Neural cell (in vitro differentiated cells): ENCODE measurements around the gene STK32B.

Source experiments
- MXI1 ChIP-seq: fragments of 450-650 bp; conservative IDR thresholded peaks from 2 replicates; pipeline ENCODE4 v1.6.1; 2014; ENCODE audit warnings: antibody characterized with exemption, mild to moderate bottlenecking; ENCODE audit not compliant: poor library complexity, severe bottlenecking
- REST ChIP-seq: IDR thresholded peaks from 2 replicates; pipeline ENCODE4 v1.6.1; 2012; ENCODE audit warnings: borderline replicate concordance
- TF ChIP-seq, protein P1 (sequence below): fragments of 450-650 bp; IDR thresholded peaks from 2 replicates; pipeline ENCODE4 v1.5.1; 2014; ENCODE audit warnings: antibody characterized with exemption, mild to moderate bottlenecking, moderate library complexity; ENCODE audit not compliant: poor library complexity, severe bottlenecking

GRCh38 chr4:5139141-5139540 lies 87.9 kb downstream of the STK32B start:
- TF ChIP-seq, protein P1, sequence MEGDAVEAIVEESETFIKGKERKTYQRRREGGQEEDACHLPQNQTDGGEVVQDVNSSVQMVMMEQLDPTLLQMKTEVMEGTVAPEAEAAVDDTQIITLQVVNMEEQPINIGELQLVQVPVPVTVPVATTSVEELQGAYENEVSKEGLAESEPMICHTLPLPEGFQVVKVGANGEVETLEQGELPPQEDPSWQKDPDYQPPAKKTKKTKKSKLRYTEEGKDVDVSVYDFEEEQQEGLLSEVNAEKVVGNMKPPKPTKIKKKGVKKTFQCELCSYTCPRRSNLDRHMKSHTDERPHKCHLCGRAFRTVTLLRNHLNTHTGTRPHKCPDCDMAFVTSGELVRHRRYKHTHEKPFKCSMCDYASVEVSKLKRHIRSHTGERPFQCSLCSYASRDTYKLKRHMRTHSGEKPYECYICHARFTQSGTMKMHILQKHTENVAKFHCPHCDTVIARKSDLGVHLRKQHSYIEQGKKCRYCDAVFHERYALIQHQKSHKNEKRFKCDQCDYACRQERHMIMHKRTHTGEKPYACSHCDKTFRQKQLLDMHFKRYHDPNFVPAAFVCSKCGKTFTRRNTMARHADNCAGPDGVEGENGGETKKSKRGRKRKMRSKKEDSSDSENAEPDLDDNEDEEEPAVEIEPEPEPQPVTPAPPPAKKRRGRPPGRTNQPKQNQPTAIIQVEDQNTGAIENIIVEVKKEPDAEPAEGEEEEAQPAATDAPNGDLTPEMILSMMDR: no peak
- TF ChIP-seq MXI1 (no peak), REST (no peak)
